MCF 10A (cell line): ENCODE data around the gene ZBTB25. TPM values are rescaled to one million over a fixed set of nuclear protein-coding genes. Genes with fewer than 3 reads are reported as not detected.

ENCODE experiments used
- BruUV-seq: library from RNA; stranded (reverse); fragments of 400-500 nt; replicated peaks from 2 replicates; lab custom pipeline; 2021; lab: Mats Ljungman, UMichigan
- CTCF ChIA-PET: fragments of 300-600 bp; sonication (Branson Sonifier 250); formaldehyde crosslinking; extraction: SDS; loops from one replicate; lab custom pipeline; 2021; ENCODE audit warnings: antibody characterized with exemption, inconsistent platforms; lab: Yijun Ruan, JAX
- POLR2A ChIA-PET: fragments of 300-600, 350-650 bp; sonication (Branson Sonifier 250); formaldehyde crosslinking; extraction: SDS; loops from one replicate; lab custom pipeline; 2020; ENCODE audit warnings: antibody characterized with exemption, inconsistent platforms; lab: Yijun Ruan, JAX
- DNase-seq: peaks from one replicate; pipeline ENCODE4 v3.0.0-alpha.2; 2018; ENCODE audit not compliant: unreplicated experiment
- H3K27ac Mint-ChIP-seq: one replicate; pipeline ENCODE4 v1.8.0; 2022; ENCODE audit warnings: mild to moderate bottlenecking, low read depth, mixed read lengths; ENCODE audit not compliant: unreplicated experiment
- H3K27me3 Mint-ChIP-seq: one replicate; pipeline ENCODE4 v1.8.0; 2022; ENCODE audit warnings: mixed read lengths; ENCODE audit not compliant: insufficient read depth, unreplicated experiment
- H3K36me3 Mint-ChIP-seq: one replicate; pipeline ENCODE4 v1.8.0; 2022; ENCODE audit warnings: mild to moderate bottlenecking, moderate library complexity, mixed read lengths; ENCODE audit not compliant: insufficient read depth, unreplicated experiment
- H3K4me1 Mint-ChIP-seq: one replicate; pipeline ENCODE4 v1.8.0; 2022; ENCODE audit warnings: mixed read lengths; ENCODE audit not compliant: insufficient read depth, unreplicated experiment
- H3K4me3 Mint-ChIP-seq: one replicate; pipeline ENCODE4 v1.8.0; 2022; ENCODE audit warnings: mild to moderate bottlenecking, moderate library complexity, mixed read lengths; ENCODE audit not compliant: unreplicated experiment
- H3K9me3 Mint-ChIP-seq: one replicate; pipeline ENCODE4 v1.8.0; 2022; ENCODE audit warnings: mixed read lengths; ENCODE audit not compliant: unreplicated experiment
- intact Hi-C: fragments of 100-400 bp; cut with micrococcal nuclease; formaldehyde crosslinking; loops from 2 replicates; pipeline ENCODE4 v1.14.1; 2022
- total RNA-seq: library from RNA; stranded (reverse); gene quantifications from 2 replicates; pipeline ENCODE4 v1.2.3, GENCODE V29; 2022
- TF ChIP-seq, protein P1 (sequence below): fragments of 200-600 bp; IDR thresholded peaks from one replicate; pipeline ENCODE4 v1.8.0; 2022; ENCODE audit warnings: antibody characterized with exemption, mild to moderate bottlenecking; ENCODE audit not compliant: unreplicated experiment

ZBTB25 gene
- total RNA-seq, 1 experiment from 2014 or later, result 11.7 TPM

DNA sequence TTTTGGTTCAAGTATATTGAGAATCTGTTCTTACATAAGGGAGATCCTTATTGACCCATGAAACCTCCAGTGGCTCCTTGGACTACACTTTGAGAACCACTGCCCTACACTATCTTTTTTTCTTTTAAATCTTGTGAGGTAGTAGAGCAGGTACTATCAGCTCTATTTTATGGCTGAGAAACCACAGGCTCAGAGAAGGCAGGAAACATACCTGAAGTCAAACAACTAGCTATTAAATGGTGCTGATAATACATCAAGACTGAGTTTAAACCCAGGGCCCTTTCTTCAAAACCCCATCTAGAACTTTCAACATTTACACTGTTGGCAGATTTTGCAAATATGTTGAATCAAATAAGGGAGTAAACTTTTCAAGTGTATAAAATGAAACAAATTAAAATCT lies 6.9 kb downstream of the ZBTB25 start:
- H3K36me3 Mint-ChIP-seq, result peaks cover 30% of the 10 kb centered on the region
- DNase-seq, result no peak
- POLR2A ChIA-PET, result interaction anchor here (0.9 to 2.1 kb wide), 5 partner anchors 8 to 109 kb away, joined by 3 to 8 read pairs (median 3); partner anchors contain the start of genes MTHFD1 and ZBTB1
- no peaks in the 10 kb centered on the region for H3K9me3 Mint-ChIP-seq
- TF ChIP-seq, protein P1, sequence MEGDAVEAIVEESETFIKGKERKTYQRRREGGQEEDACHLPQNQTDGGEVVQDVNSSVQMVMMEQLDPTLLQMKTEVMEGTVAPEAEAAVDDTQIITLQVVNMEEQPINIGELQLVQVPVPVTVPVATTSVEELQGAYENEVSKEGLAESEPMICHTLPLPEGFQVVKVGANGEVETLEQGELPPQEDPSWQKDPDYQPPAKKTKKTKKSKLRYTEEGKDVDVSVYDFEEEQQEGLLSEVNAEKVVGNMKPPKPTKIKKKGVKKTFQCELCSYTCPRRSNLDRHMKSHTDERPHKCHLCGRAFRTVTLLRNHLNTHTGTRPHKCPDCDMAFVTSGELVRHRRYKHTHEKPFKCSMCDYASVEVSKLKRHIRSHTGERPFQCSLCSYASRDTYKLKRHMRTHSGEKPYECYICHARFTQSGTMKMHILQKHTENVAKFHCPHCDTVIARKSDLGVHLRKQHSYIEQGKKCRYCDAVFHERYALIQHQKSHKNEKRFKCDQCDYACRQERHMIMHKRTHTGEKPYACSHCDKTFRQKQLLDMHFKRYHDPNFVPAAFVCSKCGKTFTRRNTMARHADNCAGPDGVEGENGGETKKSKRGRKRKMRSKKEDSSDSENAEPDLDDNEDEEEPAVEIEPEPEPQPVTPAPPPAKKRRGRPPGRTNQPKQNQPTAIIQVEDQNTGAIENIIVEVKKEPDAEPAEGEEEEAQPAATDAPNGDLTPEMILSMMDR, result no peak
- intact Hi-C loops, result no loop called here
- peaks cover 13% of the 10 kb centered on the region for H3K4me1 Mint-ChIP-seq
- no peak overlapping the region for H3K27ac Mint-ChIP-seq
- no peaks in the 10 kb centered on the region for H3K27me3 Mint-ChIP-seq
- no TSS peak for BruUV-seq
- CTCF ChIA-PET, result interaction anchor here (0.6 to 2.0 kb wide), 9 partner anchors 9 to 478 kb away, joined by 3 to 7 read pairs (median 4); no protein-coding TSS in a partner anchor
- no peak overlapping the region for H3K4me3 Mint-ChIP-seq

DNA sequence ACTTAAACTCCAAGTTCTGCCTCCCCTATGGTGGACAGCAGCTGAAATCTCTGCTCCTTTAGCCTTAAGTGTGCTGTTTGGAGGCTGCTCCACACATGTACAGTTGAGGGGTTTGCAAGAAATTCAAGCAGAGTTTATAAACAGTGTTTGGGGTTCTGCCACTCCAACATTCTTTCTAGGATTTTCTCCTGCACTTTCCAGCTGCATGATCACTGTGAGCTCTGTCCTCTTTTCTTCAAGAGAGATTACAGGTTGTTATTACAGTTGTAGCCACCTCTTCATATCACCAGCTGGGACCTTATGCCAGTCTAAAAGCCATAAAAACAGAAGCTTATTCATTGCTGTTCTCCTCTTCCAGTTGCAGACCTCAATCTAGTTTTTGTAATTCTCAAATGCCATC lies 8.4 kb downstream of the ZBTB25 start:
- no peak overlapping the region for H3K27ac Mint-ChIP-seq
- DNase-seq, result no peak
- BruUV-seq, result no TSS peak
- H3K36me3 Mint-ChIP-seq, result peaks cover 31% of the 10 kb centered on the region
- peaks cover 6% of the 10 kb centered on the region for H3K4me1 Mint-ChIP-seq
- intact Hi-C loops, result no loop called here
- TF ChIP-seq, protein P1, result no peak
- POLR2A ChIA-PET, result interaction anchor here (1.6 kb wide), 1 partner anchor 10 kb away, joined by 5 read pairs; the partner anchor contains the start of gene ZBTB1
- no peaks in the 10 kb centered on the region for H3K27me3 Mint-ChIP-seq
- CTCF ChIA-PET, result interaction anchor here (0.6 to 1.9 kb wide), 5 partner anchors 16 to 142 kb away, joined by 4 to 7 read pairs (median 5); no protein-coding TSS in a partner anchor
- H3K4me3 Mint-ChIP-seq, result no peak overlapping the region
- H3K9me3 Mint-ChIP-seq, result no peaks in the 10 kb centered on the region

DNA sequence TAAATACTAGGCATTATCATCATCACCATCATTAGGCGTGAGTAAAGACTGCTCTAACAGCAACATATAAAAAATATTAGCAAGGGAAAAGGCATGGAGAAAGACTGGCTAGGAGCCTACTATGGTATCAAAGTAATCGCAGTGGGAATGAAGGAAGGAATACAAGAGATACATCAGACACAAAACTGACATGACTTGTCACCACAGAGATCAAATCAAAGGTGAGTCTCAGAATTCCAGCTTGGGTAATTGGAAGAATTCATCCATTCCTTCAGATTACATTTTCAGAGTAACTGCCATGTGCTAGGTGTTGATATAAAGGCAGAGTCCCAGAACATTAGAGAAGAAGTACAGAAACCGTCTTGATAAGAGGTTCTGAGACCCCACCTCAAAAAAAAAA lies 10.2 kb downstream of the ZBTB25 start:
- no peaks in the 10 kb centered on the region for H3K4me1 Mint-ChIP-seq
- ChIA-PET POLR2A (interaction anchor here (0.7 to 2.0 kb wide), 3 partner anchors 11 to 29 kb away, joined by 3 to 9 read pairs (median 4); partner anchors contain the start of gene ZBTB1), CTCF (interaction anchor here (1.0 to 1.1 kb wide), 2 partner anchors 10 to 181 kb away, joined by 3 read pairs; no protein-coding TSS in a partner anchor)
- no peaks in the 10 kb centered on the region for H3K27me3 Mint-ChIP-seq
- no peak overlapping the region for H3K4me3 Mint-ChIP-seq
- H3K36me3 Mint-ChIP-seq, result peaks cover 34% of the 10 kb centered on the region
- no peaks in the 10 kb centered on the region for H3K9me3 Mint-ChIP-seq
- TF ChIP-seq, protein P1, result no peak
- intact Hi-C loops, result no loop called here
- no TSS peak for BruUV-seq
- peak overlapping the region; percentile 10 for H3K27ac Mint-ChIP-seq
- no peak for DNase-seq

DNA sequence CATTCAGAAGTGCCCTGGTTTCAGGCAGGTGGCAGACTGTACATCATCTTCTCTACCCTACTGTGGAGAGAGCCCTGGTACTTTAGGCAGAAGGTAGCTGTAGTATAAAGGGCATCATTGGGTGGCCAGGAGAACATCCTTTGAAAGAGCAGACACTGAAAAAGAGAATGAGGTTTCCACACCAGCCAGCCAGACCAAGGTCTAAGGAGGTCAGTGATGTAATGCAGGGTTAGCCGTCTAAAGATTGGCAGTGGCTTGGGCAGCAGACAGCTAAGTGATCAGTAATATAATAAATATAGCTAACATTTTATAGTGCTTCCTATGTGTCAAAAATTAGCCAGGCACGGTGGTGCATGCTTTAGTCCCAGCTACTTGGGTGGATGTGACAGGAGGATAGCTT lies 12.0 kb downstream of the ZBTB25 start:
- POLR2A ChIA-PET, result interaction anchor here (5.9 kb wide), 1 partner anchor 10 kb away, joined by 36 read pairs; the partner anchor contains the start of gene ZBTB25
- Mint-ChIP-seq H3K36me3 (peaks cover 46% of the 10 kb centered on the region), H3K4me1 (no peaks in the 10 kb centered on the region), H3K4me3 (no peak overlapping the region), H3K9me3 (no peaks in the 10 kb centered on the region), H3K27me3 (no peaks in the 10 kb centered on the region), H3K27ac (no peak overlapping the region)
- CTCF ChIA-PET, result interaction anchor here (0.6 to 2.7 kb wide), 6 partner anchors 9 to 291 kb away, joined by 3 to 12 read pairs (median 4); no protein-coding TSS in a partner anchor
- no TSS peak for BruUV-seq
- intact Hi-C loops, result no loop called here
- TF ChIP-seq, protein P1, result no peak
- no peak for DNase-seq
